AG10803 (cell line): ENCODE measurements around the gene TRMT2B.
A peak's percentile ranks its signal among the peaks of the same experiment; 100 is the strongest.
"Not testable (repeated sequence)": the region's sequence is repeated elsewhere in the genome, so short reads cannot be mapped to it uniquely, and the experiment has no call there.

Source experiments
- DNase-seq: peaks from one replicate; pipeline ENCODE4 v3.0.0; 2010; ENCODE audit warnings: low read depth
- H3K4me3 ChIP-seq: 2 replicates; pipeline ENCODE4 v1.5.1; 2011; ENCODE audit warnings: mild to moderate bottlenecking, low read length, control low read depth
- CTCF ChIP-seq: conservative IDR thresholded peaks from 2 replicates; pipeline ENCODE4 v1.5.1; 2011; ENCODE audit warnings: mild to moderate bottlenecking, low read length, control low read depth, inconsistent platforms

Gene TRMT2B

GRCh38 chrX:100995469-100995868 is 56.4 kb downstream of the TRMT2B start:
- TF ChIP-seq CTCF: no peak
- H3K4me3 ChIP-seq: no peak overlapping the region
- DNase-seq: peak; percentile 73

GRCh38 chrX:100994352-100995281 is 57.3 kb downstream of the TRMT2B start:
- no peak overlapping the region for H3K4me3 ChIP-seq
- no peak for TF ChIP-seq CTCF
- peak; percentile 42 for DNase-seq

DNA sequence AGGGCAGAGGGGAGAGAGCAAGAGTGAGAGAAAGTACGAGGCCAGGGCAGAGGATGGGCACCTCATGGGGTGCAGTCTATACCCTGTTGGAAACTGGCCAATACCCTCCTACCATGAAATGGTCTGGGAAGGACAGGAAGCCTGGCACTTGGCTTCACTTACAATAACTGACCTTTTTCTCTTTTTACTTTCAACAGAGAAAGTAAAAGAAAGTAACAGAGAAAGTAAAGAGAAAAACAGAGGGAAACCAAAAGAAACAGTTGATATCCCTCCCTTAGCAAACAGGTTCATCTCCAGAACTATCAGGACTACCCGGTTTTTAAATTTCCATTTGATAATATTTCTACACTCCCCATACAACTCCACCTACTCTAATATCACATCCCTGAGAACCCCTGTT is 61.8 kb downstream of the TRMT2B start:
- TF ChIP-seq CTCF: no peak
- no peak for DNase-seq

GRCh38 chrX:100984818-100985217 is 67.1 kb downstream of the TRMT2B start:
- H3K4me3 ChIP-seq: no peak overlapping the region
- no peak for TF ChIP-seq CTCF
- no peak for DNase-seq

More for the DNA sequence above, 61.8 kb downstream of the TRMT2B start:
- H3K4me3 ChIP-seq: no peak overlapping the region

DNA sequence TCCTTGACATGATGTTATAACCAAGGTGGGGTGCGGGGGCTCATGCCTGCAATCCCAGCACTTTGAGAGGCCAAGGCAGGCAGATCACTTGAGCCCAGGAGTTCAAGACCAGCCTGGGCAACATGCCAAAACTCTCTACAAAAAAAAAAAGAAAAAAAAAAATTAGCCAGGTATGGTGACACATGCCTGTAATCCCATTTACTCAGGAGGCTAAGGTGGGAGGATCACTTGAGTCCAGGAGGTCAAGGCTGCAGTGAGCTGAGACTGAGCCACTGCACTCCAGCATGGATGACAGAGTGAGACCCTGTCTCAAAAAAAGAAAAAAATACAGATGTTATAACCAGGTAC is 70.4 kb downstream of the TRMT2B start:
- DNase-seq: not testable (repeated sequence)

GRCh38 chrX:100980608-100981497 is 71.1 kb downstream of the TRMT2B start:
- H3K4me3 ChIP-seq: no peak overlapping the region
- peak; percentile 30 for DNase-seq
- no peak for TF ChIP-seq CTCF

More for the DNA sequence above, 70.4 kb downstream of the TRMT2B start:
- not testable (repeated sequence) for H3K4me3 ChIP-seq

GRCh38 chrX:100979881-100980607 is 71.9 kb downstream of the TRMT2B start:
- DNase-seq: no peak
- no peak for TF ChIP-seq CTCF
- H3K4me3 ChIP-seq: no peak overlapping the region
